GM19351 (cell line): Measurements from ENCODE around the gene GPR146.

Experiments used
- ATAC-seq: cut with Tn5 transposase; IDR thresholded peaks from one replicate; pipeline ENCODE4 v1.9.1; 2021; ENCODE audit warnings: mild to moderate bottlenecking, moderate library complexity; ENCODE audit not compliant: unreplicated experiment

Gene GPR146

DNA sequence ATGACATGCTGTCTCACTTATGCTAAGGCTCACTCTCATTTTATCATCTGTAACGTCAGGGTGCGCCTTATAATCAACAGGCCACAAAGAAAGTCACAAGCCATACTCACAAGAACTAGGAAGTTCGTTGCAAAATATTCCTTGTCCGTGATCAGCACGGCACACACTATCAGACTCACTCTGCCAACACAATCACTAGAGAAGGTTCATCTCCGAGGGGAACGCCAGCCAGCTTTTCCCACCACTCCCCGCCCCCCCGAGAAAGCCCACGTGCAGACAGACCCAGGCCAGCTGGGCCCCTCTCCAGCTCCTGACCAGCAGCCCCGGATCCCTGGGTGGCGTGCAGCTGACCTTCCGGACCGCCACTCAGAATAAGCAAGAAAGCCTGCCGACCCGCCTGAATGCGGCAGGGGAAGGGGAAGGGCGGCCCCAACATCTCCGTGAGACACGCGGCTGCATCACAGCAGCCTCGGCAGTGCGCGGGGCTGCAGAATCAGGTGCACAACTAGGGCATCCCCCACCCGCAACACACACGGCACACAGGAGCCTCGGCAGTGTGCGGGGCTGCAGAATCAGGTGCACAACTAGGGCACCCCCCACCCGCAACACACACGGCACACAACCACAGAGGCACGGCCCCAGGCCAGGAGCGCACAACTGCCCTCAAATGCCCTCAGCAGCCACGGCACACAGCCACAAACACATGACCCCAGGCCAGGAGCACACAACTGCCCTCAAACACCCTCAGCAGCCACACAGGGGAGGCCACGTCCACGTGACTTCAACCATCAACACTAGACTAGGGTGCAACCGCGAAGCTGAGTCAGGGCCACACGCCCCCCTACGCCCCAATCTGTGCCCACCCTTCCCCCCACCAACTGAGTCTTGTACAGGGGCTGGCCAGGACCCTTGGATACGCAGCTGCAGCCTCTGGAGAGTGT is 2.5 kb upstream of the GPR146 start:
- no peak for ATAC-seq

DNA sequence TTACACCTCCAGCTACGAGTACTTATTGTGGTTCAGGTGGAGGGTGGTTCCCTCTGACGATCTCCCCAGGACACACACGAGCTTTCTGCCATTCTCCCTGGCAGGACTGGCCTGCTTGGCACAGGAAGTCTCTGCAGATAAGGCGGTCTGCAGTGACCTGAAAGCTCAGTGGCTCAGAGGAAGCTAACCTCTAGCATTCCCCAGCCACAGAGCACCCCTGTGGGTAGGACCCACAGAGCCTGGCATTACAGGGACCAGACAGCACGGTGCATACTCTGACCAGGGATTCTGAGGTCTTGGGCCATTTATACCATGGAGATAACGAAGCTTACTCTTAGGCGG is 1.9 kb upstream of the GPR146 start:
- ATAC-seq: no peak

DNA sequence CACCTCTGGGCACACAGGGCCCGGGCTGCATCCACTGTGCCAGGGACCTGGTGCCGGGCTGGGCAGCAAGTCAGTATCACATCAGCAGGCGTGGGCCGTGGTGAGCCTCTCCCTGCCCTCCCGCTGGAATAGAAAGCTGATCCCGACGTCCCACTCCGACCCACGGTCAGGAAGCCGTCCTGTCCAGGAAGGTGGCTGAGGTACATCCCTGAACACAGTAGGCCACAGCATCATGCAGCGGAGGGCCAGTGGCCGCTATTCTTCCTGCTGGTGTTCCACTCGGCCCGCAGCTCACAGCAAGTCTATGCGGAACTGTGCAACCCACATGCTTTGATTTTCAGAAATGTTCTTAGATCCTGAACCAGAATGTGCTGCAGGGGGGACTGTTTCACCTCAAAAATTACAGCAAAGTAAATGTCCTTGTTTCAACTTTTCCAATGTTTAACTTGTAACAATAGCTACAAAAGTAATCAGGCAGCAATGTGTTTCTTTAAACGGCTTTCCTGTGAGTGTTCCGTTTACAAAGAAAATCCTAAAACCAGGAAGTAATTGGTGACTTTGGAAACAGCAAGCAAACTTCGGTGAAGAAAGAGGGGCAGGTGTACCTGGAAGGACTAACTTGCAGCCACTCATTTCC is 676 bp upstream of the GPR146 start:
- ATAC-seq: no peak

- ATAC-seq: no peak
Measured at GRCh38 chr7:1045069-1046063, 1.0 kb downstream of the GPR146 start.

DNA sequence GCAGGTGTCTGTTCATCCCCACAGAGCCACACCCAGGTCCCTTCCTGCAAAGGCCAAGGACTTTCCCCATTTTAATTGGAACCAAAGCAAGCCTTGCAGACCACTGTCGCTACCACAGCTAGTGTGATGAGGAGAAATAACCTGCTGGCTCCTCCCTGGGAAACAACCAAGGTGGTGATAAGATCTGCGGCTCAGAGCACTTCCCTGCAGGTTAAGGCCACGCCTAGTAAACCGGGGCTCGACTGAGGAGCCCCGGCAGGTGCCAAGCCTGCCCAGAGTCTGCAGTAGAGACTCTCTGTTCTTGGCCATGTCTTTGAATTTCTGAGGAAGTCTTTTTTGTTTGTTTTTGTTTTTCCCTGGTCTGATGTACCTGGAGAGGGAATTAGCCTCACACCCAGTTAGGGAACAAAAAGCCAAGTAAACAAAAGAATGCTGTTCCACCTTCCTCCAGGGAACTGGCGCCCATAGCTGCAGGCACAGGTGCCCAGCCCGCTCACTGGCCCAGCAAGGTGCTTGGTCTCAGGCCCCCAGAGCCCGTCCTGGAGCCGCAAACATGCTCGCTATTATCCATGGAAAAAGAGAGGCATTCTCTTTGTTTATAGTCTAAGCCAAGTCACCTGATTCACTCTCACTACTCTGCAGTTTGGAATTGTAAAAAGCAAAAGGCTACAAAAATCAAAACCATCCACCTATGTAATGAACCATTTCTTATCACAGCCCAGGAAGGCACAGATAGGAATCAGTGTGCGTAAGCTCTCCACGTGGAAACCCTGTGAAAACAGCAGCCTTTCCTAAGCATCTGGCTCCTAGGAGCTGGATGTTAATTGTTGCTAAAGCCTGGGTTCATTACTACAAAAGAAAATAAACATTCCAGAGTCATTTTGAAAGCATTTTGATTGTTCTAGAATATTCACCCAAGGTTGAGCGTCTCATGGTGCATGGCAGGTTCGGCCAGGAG is 2.7 kb downstream of the GPR146 start:
- no peak for ATAC-seq

DNA sequence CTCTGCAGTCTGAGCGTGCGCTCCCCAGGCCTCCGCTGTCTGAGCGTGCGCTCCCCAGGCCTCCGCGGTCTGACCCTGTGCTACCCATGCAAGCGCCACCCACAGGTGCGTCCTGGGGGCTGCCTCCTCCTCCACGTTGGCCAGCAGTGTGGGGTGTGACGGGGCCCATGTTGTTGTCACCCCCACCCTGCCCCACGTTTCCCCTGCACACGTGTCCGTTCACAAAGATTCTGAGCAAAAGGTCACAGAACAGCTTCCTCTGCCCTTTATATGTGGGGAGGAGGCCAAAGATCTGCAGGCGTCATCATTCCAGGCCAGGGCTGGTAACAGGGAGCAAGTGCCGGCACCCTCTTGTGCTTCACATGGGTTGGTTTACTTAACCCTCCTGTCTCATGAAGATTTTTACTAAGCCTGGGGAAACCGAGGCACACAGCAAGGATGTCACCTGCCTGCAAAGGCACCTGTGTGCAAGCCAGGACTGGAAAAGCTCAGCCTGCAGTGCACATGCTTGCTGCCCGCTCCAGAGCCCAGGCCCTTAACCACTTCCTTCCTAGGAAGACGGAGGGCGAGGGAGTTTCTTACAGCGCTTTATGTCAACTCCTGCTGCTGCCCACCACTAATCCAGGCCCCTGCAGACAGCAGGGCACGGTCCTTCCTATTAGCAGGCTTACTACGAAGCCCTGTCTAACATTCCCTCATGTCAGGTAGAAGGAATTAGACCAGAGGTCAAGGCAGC is 4.8 kb downstream of the GPR146 start:
- ATAC-seq: no peak

GRCh38 chr7:1049801-1050200 is 5.5 kb downstream of the GPR146 start:
- ATAC-seq: no peak

DNA sequence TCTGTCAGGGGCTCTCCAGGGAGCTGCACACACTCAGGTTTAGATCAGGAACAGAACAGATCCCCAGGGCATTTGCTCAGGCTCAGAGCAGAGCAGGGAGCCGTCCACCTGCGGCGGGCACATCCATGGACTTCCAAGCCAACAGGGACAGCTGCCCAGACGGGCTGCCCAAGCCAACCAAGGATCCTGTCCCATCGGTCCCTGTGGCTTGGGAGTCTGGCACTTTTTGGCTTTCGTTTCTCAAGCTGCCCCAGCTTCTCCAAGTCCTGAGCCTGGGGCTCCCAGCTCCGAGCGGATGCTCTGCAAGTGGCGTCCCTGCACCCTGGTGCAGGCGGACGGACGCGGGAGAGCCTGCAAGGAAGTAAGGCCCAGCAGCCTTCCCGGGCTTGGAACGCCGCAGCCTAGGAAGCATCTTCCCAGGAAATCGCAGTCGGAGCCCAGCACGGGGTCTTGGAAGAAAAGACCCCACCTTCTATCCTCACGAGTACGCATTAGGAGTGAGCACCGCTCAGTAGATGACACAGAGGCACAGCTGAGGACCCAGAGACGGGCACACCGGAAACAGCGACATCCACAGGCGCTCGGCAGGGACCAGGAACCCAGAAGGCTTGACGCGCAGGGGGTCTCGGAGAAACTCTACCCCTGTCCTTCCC is 6.0 kb downstream of the GPR146 start:
- no peak for ATAC-seq

- ATAC-seq: no peak
Measured at GRCh38 chr7:1050956-1051690, 6.8 kb downstream of the GPR146 start.

DNA sequence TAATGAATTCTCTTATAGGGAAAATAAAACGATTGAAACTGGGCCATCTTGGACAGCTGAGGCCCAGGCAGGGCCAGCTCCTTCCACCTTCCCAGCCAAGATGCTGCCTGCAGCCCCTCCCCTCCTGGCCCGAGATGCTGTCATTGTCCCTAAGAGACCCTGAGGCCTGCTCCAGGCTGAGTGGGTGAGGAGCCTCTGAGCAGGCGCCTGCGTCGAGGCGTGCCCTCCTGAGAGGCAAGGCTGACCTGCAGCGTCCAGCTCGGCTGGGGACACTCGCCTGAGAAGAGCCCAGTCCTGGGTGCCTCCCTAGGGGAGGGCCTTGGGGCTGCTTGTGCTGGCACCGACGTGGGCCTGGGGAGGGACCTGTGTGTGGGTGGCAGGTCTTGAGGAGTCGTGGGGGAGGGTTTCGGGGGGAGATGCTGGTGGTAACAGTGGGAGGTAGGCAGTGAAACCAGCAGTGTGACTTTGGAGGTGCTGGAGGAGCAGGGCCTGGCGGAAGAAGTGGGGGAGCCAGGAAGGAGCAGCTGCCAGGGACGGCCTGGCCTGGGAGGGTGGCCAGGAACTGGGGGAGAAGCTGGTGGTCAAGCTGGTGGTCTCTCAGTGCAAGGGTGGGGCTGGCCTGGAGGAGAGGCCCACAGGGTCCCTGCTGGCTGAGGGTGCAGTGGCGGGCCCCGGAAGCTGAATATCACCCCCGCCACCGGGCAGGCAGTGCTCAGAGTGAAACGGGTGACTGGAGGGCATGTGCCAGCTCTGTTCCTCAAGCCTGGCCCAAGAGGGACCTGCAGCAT is 7.9 kb downstream of the GPR146 start:
- no peak for ATAC-seq

DNA sequence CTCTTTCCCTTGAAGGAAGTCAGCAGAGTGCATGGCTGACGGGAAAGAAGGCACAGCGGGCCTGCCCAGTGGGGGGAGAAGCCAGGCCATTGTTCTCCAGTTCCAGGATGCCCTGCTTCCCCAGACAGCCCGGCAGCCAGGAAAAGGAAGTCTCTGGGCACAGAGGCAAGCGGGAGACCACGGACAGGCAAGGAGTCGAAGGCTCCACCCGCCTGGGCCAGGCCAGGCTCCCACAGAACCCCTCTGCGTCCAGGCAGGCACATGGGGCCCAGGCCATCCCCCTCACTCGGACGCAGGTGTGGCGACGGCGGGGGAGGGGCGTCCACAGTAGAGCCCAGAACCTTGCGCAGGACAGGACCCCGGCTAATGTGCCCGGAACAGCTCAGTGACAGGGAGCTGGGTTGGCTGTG is 8.7 kb downstream of the GPR146 start:
- ATAC-seq: no peak

DNA sequence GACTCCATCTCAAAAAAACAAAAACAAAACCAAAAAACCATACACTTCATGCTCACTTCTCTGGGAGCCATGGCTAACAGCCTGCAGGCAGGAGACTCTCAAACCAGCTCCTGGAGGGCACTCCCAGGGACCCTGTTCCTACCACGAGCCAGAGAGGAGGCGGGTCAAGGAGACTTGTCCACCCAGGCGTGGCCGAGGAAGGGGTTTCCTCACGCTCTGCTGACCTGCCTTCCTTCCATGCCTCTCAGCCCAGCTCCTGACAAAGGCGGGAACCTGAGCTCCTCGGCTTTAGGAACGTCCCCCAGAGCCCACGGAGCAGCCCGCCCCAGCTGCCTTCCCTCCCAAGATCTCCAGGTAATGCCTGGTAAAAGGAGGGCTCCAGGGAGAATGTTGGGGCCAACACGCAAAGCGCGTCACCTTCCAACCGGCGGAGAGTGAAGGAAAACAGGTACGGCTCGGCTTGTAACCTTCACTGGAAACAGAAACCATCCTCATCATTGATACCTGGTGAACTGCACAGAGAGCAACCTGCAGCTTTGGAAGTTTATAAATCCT is 9.5 kb downstream of the GPR146 start:
- no peak for ATAC-seq

DNA sequence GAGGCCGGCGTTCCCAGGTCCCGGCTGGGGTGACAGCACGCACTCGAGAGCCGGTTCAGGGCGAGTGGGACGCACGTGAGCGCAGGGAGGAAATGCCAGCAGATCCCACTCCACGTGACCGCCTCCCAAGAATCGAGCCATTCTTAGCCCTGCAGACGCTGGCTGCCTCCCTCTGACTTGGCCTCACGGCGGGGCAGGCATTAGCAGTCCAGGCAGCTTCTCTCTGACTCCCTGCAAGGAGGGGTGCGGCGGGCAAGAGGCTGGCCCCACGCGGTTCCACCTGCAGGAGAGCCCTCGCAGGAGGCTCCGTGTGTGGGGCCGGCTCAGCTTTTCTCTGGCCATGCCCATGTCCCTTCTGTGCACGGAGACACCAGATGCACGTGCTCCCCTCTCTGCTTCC is 10.1 kb downstream of the GPR146 start:
- ATAC-seq: no peak

- no peak for ATAC-seq
Measured at GRCh38 chr7:1054861-1055450, 10.6 kb downstream of the GPR146 start.

DNA sequence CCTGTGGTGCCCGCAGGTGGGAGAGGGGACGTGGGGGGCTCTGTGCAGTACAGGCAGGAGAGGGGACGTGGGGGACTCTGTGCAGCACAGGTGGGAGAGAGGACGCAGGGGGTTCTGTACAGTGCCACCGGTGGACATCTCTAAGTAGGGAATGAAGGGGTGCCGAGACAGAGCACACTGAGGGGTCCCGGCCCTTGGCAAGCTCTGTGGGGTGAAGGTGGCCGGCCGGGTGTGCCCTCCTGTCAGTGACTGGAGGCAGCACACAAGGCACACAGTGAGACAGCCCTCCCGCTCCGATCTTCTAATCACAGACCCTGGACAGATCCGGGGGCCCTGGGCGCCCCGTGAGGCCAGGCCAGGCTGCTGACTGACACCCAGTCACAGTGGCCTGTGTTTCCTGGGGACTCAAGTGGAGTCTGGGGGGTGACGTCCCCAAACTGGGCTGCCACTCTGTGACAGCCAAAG is 11.2 kb downstream of the GPR146 start:
- no peak for ATAC-seq

DNA sequence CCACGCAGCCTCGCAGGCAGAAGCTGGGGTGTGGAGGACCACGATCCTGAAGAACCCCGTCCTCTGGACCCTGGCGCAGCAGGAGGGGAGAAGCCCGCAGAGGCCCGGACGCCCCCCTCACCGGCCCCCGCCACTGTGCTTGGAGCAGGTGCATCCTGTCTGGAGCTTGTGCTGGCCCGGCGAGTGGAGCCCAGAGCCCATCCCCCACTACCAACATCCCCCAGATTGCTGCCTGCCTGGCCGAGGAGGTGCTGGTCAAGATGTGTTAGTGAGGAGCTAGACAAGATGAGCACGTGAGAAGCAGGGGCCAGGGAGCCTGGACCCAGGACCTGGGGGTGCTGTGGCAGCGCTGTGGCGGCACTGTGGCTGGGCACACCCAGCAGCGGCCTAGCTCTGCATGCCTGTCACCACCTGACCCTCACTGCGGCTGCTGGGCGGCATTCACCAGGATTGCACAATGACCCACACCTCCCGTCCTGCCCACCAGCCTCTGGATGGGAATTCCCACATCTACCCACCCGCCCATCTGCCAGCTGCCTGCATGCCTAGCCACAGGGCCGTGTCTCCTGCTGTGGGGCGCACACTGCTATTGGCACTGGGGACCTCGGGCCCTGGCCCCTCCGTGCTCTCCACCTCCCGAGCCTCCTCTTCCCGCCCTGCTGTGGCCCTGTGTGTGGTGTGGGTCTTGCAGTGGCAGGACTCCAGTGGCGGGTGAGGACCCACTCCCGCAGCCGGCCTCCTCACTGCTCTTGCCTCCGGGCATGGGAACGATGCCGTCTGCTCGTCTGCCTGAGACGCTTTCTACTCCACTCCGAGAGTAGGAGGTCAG is 11.8 kb downstream of the GPR146 start:
- no peak for ATAC-seq
